ENCODE measurements around the gene RANBP9. TPM values are rescaled to one million over a fixed set of nuclear protein-coding genes. Genes with fewer than 3 reads are reported as not detected.

Gene RANBP9
- polyA plus RNA-seq, 2 donors: 60.8 to 123 TPM

GRCh38 chr6:13593720-13594119 lies 117.9 kb downstream of the RANBP9 start:
- Histone ChIP-seq H3K27me3 (ENCODE audit: control insufficient read depth in 1 of 2, insufficient read depth in 2 of 2, low read length in 2 of 2) (no peaks in the 10 kb centered on the region), H3K36me3 (ENCODE audit: control insufficient read depth in 2 of 2, insufficient read depth in 2 of 2, low read length in 1 of 2) (peaks cover 5 to 27% of the 10 kb centered on the region in 2 donors), H3K4me3 (ENCODE audit: low read depth in 1 of 2, low read length in 2 of 2) (no peak overlapping the region), H3K4me1 (ENCODE audit: control insufficient read depth in 2 of 2, insufficient read depth in 2 of 2, low read length in 1 of 2) (no peaks in the 10 kb centered on the region), H3K27ac (ENCODE audit: low read depth in 2 of 2, low read length in 1 of 2) (no peak overlapping the region), H3K9me3 (ENCODE audit: control insufficient read depth in 2 of 2, insufficient read depth in 1 of 2, low read depth in 1 of 2, low read length in 1 of 2) (no peaks in the 10 kb centered on the region)
- 83 to 89% methylated on average over 6 of the region's 6 CpGs for WGBS, 2 donors

GRCh38 chr6:13593103-13593502 lies 118.5 kb downstream of the RANBP9 start:
- Histone ChIP-seq H3K27me3 (ENCODE audit: control insufficient read depth in 1 of 2, insufficient read depth in 2 of 2, low read length in 2 of 2) (no peaks in the 10 kb centered on the region), H3K36me3 (ENCODE audit: control insufficient read depth in 2 of 2, insufficient read depth in 2 of 2, low read length in 1 of 2) (peaks cover 5 to 23% of the 10 kb centered on the region in 2 donors), H3K4me1 (ENCODE audit: control insufficient read depth in 2 of 2, insufficient read depth in 2 of 2, low read length in 1 of 2) (no peaks in the 10 kb centered on the region), H3K9me3 (ENCODE audit: control insufficient read depth in 2 of 2, insufficient read depth in 1 of 2, low read depth in 1 of 2, low read length in 1 of 2) (no peaks in the 10 kb centered on the region), H3K4me3 (ENCODE audit: low read depth in 1 of 2, low read length in 2 of 2) (no peak overlapping the region), H3K27ac (ENCODE audit: low read depth in 2 of 2, low read length in 1 of 2) (no peak overlapping the region)
- 77 to 86% methylated on average over 6 of the region's 6 CpGs for WGBS, 2 donors

GRCh38 chr6:13591205-13591921 lies 120.3 kb downstream of the RANBP9 start:
- H3K36me3 ChIP-seq (ENCODE audit: control insufficient read depth in 2 of 2, insufficient read depth in 2 of 2, low read length in 1 of 2): peaks cover 7 to 30% of the 10 kb centered on the region in 2 donors
- 95 to 96% methylated on average over 21 of the region's 21 CpGs for WGBS, 2 donors
- no peak overlapping the region for H3K4me3 ChIP-seq (ENCODE audit: low read depth in 1 of 2, low read length in 2 of 2)
- no peaks in the 10 kb centered on the region for H3K4me1 ChIP-seq (ENCODE audit: control insufficient read depth in 2 of 2, insufficient read depth in 2 of 2, low read length in 1 of 2)
- H3K9me3 ChIP-seq (ENCODE audit: control insufficient read depth in 2 of 2, insufficient read depth in 1 of 2, low read depth in 1 of 2, low read length in 1 of 2): no peaks in the 10 kb centered on the region
- no peak overlapping the region for H3K27ac ChIP-seq (ENCODE audit: low read depth in 2 of 2, low read length in 1 of 2)
- no peaks in the 10 kb centered on the region for H3K27me3 ChIP-seq (ENCODE audit: control insufficient read depth in 1 of 2, insufficient read depth in 2 of 2, low read length in 2 of 2)

GRCh38 chr6:13590574-13591153 lies 121.0 kb downstream of the RANBP9 start:
- Histone ChIP-seq H3K4me3 (ENCODE audit: low read depth in 1 of 2, low read length in 2 of 2) (no peak overlapping the region), H3K9me3 (ENCODE audit: control insufficient read depth in 2 of 2, insufficient read depth in 1 of 2, low read depth in 1 of 2, low read length in 1 of 2) (no peaks in the 10 kb centered on the region), H3K27me3 (ENCODE audit: control insufficient read depth in 1 of 2, insufficient read depth in 2 of 2, low read length in 2 of 2) (no peaks in the 10 kb centered on the region), H3K4me1 (ENCODE audit: control insufficient read depth in 2 of 2, insufficient read depth in 2 of 2, low read length in 1 of 2) (no peaks in the 10 kb centered on the region), H3K27ac (ENCODE audit: low read depth in 2 of 2, low read length in 1 of 2) (no peak overlapping the region), H3K36me3 (ENCODE audit: control insufficient read depth in 2 of 2, insufficient read depth in 2 of 2, low read length in 1 of 2) (peaks cover 7 to 28% of the 10 kb centered on the region in 2 donors)
- 87 to 94% methylated on average over 1 of the region's 1 CpG for WGBS, 2 donors

GRCh38 chr6:13589801-13590200 lies 121.8 kb downstream of the RANBP9 start:
- H3K27me3 ChIP-seq (ENCODE audit: control insufficient read depth in 1 of 2, insufficient read depth in 2 of 2, low read length in 2 of 2): no peaks in the 10 kb centered on the region
- peaks cover 7 to 28% of the 10 kb centered on the region in 2 donors for H3K36me3 ChIP-seq (ENCODE audit: control insufficient read depth in 2 of 2, insufficient read depth in 2 of 2, low read length in 1 of 2)
- no peak overlapping the region for H3K27ac ChIP-seq (ENCODE audit: low read depth in 2 of 2, low read length in 1 of 2)
- 92 to 96% methylated on average over 9 of the region's 9 CpGs for WGBS, 2 donors
- no peaks in the 10 kb centered on the region for H3K9me3 ChIP-seq (ENCODE audit: control insufficient read depth in 2 of 2, insufficient read depth in 1 of 2, low read depth in 1 of 2, low read length in 1 of 2)
- H3K4me1 ChIP-seq (ENCODE audit: control insufficient read depth in 2 of 2, insufficient read depth in 2 of 2, low read length in 1 of 2): no peaks in the 10 kb centered on the region
- H3K4me3 ChIP-seq (ENCODE audit: low read depth in 1 of 2, low read length in 2 of 2): no peak overlapping the region

- H3K27me3 ChIP-seq (ENCODE audit: control insufficient read depth in 1 of 2, insufficient read depth in 2 of 2, low read length in 2 of 2): no peaks in the 10 kb centered on the region
- no peak overlapping the region for H3K27ac ChIP-seq (ENCODE audit: low read depth in 2 of 2, low read length in 1 of 2)
- H3K4me3 ChIP-seq (ENCODE audit: low read depth in 1 of 2, low read length in 2 of 2): no peak overlapping the region
- 95 to 96% methylated on average over 7 of the region's 7 CpGs for WGBS, 2 donors
- no peaks in the 10 kb centered on the region for H3K9me3 ChIP-seq (ENCODE audit: control insufficient read depth in 2 of 2, insufficient read depth in 1 of 2, low read depth in 1 of 2, low read length in 1 of 2)
- H3K4me1 ChIP-seq (ENCODE audit: control insufficient read depth in 2 of 2, insufficient read depth in 2 of 2, low read length in 1 of 2): no peaks in the 10 kb centered on the region
- H3K36me3 ChIP-seq (ENCODE audit: control insufficient read depth in 2 of 2, insufficient read depth in 2 of 2, low read length in 1 of 2): peaks cover 3 to 14% of the 10 kb centered on the region in 2 donors
Measured at GRCh38 chr6:13586603-13587542, 124.8 kb downstream of the RANBP9 start.

- H3K36me3 ChIP-seq (ENCODE audit: control insufficient read depth in 2 of 2, insufficient read depth in 2 of 2, low read length in 1 of 2): peaks cover 2 to 8% of the 10 kb centered on the region in 2 donors
Measured at GRCh38 chr6:13581700-13582229, 129.9 kb downstream of the RANBP9 start.

GRCh38 chr6:13579911-13580310 lies 131.7 kb downstream of the RANBP9 start:
- Histone ChIP-seq H3K27me3 (ENCODE audit: control insufficient read depth in 1 of 2, insufficient read depth in 2 of 2, low read length in 2 of 2) (no peaks in the 10 kb centered on the region), H3K4me1 (ENCODE audit: control insufficient read depth in 2 of 2, insufficient read depth in 2 of 2, low read length in 1 of 2) (peaks cover 0 to 2% of the 10 kb centered on the region in 2 donors), H3K36me3 (ENCODE audit: control insufficient read depth in 2 of 2, insufficient read depth in 2 of 2, low read length in 1 of 2) (peaks cover 0 to 8% of the 10 kb centered on the region in 2 donors), H3K9me3 (ENCODE audit: control insufficient read depth in 2 of 2, insufficient read depth in 1 of 2, low read depth in 1 of 2, low read length in 1 of 2) (no peaks in the 10 kb centered on the region), H3K27ac (ENCODE audit: low read depth in 2 of 2, low read length in 1 of 2) (no peak overlapping the region), H3K4me3 (ENCODE audit: low read depth in 1 of 2, low read length in 2 of 2) (no peak overlapping the region)
- WGBS, 2 donors: 71 to 79% methylated on average over 1 of the region's 1 CpG

More at GRCh38 chr6:13581700-13582229, 129.9 kb downstream of the RANBP9 start:
- Histone ChIP-seq H3K27ac (ENCODE audit: low read depth in 2 of 2, low read length in 1 of 2) (no peak overlapping the region), H3K4me3 (ENCODE audit: low read depth in 1 of 2, low read length in 2 of 2) (no peak overlapping the region), H3K4me1 (ENCODE audit: control insufficient read depth in 2 of 2, insufficient read depth in 2 of 2, low read length in 1 of 2) (no peaks in the 10 kb centered on the region), H3K9me3 (ENCODE audit: control insufficient read depth in 2 of 2, insufficient read depth in 1 of 2, low read depth in 1 of 2, low read length in 1 of 2) (no peaks in the 10 kb centered on the region), H3K27me3 (ENCODE audit: control insufficient read depth in 1 of 2, insufficient read depth in 2 of 2, low read length in 2 of 2) (no peaks in the 10 kb centered on the region)
- WGBS, 2 donors: 88 to 89% methylated on average over 9 of the region's 9 CpGs

GRCh38 chr6:13577926-13578325 lies 133.7 kb downstream of the RANBP9 start:
- Histone ChIP-seq H3K36me3 (ENCODE audit: control insufficient read depth in 2 of 2, insufficient read depth in 2 of 2, low read length in 1 of 2) (peaks cover 0 to 8% of the 10 kb centered on the region in 2 donors), H3K4me1 (ENCODE audit: control insufficient read depth in 2 of 2, insufficient read depth in 2 of 2, low read length in 1 of 2) (peaks cover 0 to 5% of the 10 kb centered on the region in 2 donors), H3K27me3 (ENCODE audit: control insufficient read depth in 1 of 2, insufficient read depth in 2 of 2, low read length in 2 of 2) (no peaks in the 10 kb centered on the region), H3K27ac (ENCODE audit: low read depth in 2 of 2, low read length in 1 of 2) (no peak overlapping the region), H3K4me3 (ENCODE audit: low read depth in 1 of 2, low read length in 2 of 2) (no peak overlapping the region), H3K9me3 (ENCODE audit: control insufficient read depth in 2 of 2, insufficient read depth in 1 of 2, low read depth in 1 of 2, low read length in 1 of 2) (no peaks in the 10 kb centered on the region)
- 93 to 95% methylated on average over 3 of the region's 3 CpGs for WGBS, 2 donors
